AG09319 (cell line): ENCODE measurements around the gene USP49.
"Not testable (repeated sequence)": the region's sequence is repeated elsewhere in the genome, so short reads cannot be mapped to it uniquely, and the experiment has no call there.

Source experiments
- DNase-seq: peaks from one replicate; pipeline ENCODE4 v3.0.0-alpha.2; 2010; ENCODE audit warnings: low read depth; ENCODE audit errors: extremely low read depth
- CTCF ChIP-seq: IDR thresholded peaks from 2 replicates; pipeline ENCODE4 v1.5.1; 2011; ENCODE audit warnings: low read depth, mild to moderate bottlenecking, inconsistent platforms, low read length, moderate library complexity

Gene USP49

DNA sequence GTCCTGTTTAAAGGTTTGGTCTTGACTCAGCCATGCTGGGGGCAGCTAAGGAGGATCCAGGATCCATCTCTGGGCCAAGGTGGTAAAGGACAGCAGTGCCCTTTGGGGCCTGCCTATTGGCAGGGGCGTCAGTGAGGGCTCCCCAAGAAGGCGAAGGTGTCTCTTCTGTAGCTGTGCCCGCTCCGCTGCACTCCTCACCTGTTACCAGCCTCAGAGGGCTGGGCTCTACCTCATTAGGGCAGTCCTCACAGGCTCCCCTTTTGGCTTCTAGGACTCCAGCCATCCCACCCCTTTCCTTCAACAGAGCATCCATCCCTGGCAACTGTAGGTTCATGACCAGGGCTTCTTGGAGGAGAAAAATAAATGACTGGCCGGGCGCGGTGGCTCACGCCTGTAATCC lies 125.8 kb downstream of the USP49 start:
- no peak for TF ChIP-seq CTCF
- DNase-seq = no peak

- DNase-seq = no peak
- TF ChIP-seq CTCF = no peak
Observed at GRCh38 chr6:41768545-41769308, 126.4 kb downstream of the USP49 start.

DNA sequence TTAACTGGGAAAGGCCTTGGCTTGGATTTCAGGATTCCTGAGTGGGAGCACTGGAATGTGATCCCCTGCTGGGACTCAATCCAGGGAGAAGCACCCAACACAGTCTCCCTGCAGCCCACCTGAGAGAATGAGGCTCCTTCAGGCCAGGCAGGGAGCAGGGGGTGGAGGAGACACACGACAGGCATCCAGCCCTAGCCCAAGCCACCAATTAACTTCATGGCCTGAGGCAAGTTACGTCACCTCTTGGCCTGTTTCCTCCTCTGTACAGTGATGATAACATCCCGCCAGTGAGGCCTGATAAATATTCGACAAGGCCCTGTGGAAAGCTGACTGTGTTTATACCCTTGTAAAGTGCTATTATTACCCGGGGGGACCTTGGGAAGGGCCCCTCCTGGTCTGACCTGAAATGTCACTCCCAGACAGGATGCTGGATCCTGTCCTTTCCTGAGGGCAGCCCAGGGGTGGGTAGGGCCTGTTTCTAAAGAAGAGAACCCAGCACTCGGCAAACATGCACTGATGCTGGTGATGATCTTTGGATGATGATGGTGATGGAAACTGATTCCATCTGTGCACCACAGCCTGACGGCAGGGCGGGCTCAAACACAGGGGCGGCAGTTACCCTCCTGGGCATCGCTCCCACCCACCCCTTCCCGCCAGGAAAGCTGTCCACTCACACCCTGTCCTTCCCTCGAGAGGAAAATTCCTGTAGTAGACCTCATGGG lies 127.9 kb downstream of the USP49 start:
- no peak for TF ChIP-seq CTCF
- DNase-seq = peak; percentile 73

DNA sequence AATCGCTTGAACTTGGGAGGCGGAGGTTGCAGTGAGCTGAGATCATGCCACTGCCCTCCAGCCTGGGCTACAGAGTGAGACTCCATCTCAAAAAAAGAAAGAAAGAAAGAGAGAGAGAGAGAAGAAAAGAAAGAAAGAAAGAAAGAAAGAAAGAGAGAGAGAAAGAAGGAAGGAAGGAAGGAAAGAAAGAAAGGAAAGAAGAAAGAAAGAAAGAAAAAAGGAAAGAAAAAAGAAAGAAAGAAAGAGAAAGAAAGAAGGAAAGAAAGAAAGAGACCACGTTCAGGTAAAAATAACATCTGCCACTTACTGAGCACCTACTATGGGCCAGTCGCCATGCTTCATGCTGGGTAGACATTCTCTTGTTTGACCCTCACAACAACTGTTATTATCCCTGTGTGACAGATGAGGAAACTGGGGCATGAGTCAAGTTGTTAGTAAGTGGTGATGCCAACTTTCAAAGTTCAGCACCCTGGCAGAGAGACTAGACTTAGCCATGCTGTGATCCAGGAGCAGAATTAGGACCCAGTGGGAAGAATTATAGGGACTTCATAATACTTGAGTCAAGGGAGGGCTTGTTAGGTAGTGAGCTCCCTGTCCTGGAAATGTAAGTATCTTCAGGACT lies 129.0 kb downstream of the USP49 start:
- not testable (repeated sequence) for DNase-seq

- no peak for TF ChIP-seq CTCF
- DNase-seq = no peak
Observed at GRCh38 chr6:41763470-41763869, 131.7 kb downstream of the USP49 start.

GRCh38 chr6:41759905-41760579 lies 135.1 kb downstream of the USP49 start:
- no peak for TF ChIP-seq CTCF
- no peak for DNase-seq

DNA sequence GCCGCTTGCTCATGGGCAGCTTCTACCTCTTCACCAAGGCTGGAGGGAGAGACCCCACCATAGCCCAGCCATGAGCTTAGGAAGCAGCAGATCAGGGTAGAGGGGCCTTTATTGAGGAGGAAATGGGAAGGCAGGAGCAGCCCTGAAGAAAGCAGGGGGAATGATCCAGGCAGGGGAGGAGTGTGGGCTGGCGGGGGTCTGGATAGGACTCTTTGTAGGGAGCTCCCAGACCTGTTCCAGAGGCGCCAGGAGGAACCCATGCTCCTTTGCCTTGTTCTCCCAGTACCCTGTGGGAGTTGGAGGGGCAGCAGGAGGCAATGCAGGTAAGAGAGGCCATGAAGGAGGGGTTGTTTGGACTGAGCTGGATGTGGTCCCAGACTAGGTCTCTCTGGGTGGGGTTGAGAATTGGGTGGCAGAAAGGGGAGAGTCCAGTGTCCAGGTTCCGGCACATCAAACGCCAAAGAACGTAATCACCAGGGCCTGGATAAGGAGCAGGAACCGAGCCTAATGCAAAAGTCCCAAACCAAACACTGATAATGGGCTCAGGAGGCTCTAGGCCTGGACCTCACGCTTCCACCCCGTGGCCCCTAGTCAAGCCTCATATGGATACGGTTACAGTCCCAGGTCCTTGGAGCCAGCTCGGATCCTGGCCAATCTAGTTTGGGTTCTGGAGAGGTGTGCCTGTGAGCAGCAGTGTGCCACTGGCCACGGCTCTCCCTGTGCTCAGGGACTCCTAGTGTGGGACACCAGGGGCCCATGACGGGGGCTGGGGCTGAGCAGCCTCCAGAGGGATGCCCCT lies 135.9 kb downstream of the USP49 start:
- TF ChIP-seq CTCF = no peak
- DNase-seq = no peak
